Psoas muscle (tissue), 8 donors: Measurements from ENCODE around the gene DISC1. TPM values are rescaled to one million over a fixed set of nuclear protein-coding genes. Genes with fewer than 3 reads are reported as not detected.

Experiments
- ATAC-seq, 4 donors: fragments of 200-7000 bp; cut with Tn5 transposase; one replicate each; pipeline ENCODE4 v1.9.1; 2020; ENCODE audit warnings: moderate library complexity in 3 of 4, mild to moderate bottlenecking in 2 of 4
- DNase-seq, 2 donors: peaks; one replicate each; pipeline ENCODE4 v3.0.0-alpha.2; 2020
- H3K27ac ChIP-seq: fragments of 200-600 bp; one replicate; pipeline ENCODE4 v1.8.0; 2022
- H3K27me3 ChIP-seq, 3 donors: fragments of 200-600 bp in 1 of 3; one replicate each; pipeline versions ENCODE4 v1.6.1 to v1.8.0; 2013 to 2022; ENCODE audit warnings: low read length in 2 of 3, mild to moderate bottlenecking in 2 of 3, moderate library complexity in 1 of 3; ENCODE audit not compliant: insufficient read depth in 3 of 3
- H3K36me3 ChIP-seq, 2 donors: fragments of 200-600 bp in 1 of 2; one replicate each; pipeline versions ENCODE4 v1.6.1 to v1.8.0; 2013 to 2022; ENCODE audit warnings: low read depth in 1 of 2, mild to moderate bottlenecking in 1 of 2, moderate library complexity in 1 of 2; ENCODE audit not compliant: insufficient read depth in 1 of 2
- H3K4me1 ChIP-seq: fragments of 200-600 bp; one replicate; pipeline ENCODE4 v1.8.0; 2022
- H3K4me3 ChIP-seq: fragments of 200-600 bp; one replicate; pipeline ENCODE4 v1.8.0; 2022; ENCODE audit warnings: mild to moderate bottlenecking
- H3K9me3 ChIP-seq: fragments of 200-600 bp; one replicate; pipeline ENCODE4 v1.8.0; 2022
- CTCF ChIP-seq: fragments of 200-600 bp; IDR thresholded peaks from one replicate; pipeline ENCODE4 v1.8.0; 2022; ENCODE audit warnings: antibody characterized with exemption
- WGBS, 3 donors: extraction: QIAGEN DNeasy Blood & Tissue Kit; methylation state at CpG; one replicate each; pipeline versions ENCODE4 v1.1.6 to v1.1.7; 2013; 5-methylcytosine and 5-hydroxymethylcytosine counted together
- intact Hi-C, 2 donors: fragments of 100-400 bp; cut with DNase I; formaldehyde crosslinking; loops; one replicate each; pipeline versions ENCODE4 v1.11.0 to v1.14.2; 2022
- polyA plus RNA-seq, 3 donors: library from polyadenylated mRNA; stranded (reverse); fragments of 200-250 nt; gene quantifications; one replicate each; pipeline ENCODE4 v1.2.3, GENCODE V29; 2013
- total RNA-seq, 4 donors: library from RNA; stranded (reverse); fragmentation: NEBNext Ultra II Directional in 2 of 4; extraction: Animal tissue kit (Norgen Biotek cat#: 25700) in 2 of 4; gene quantifications; one replicate each; pipeline versions ENCODE4 v1.2.1 to v1.2.4, GENCODE V29; 2021 to 2023
- donor health status: healthy with polysubstance abuse.
- donor health status: DM: no; HTN: no; CAD: no; lungs with moderate emphysema.
- donor health status: Bipolar disorder and iron deficiency.
- donor health status: healthy.
- donor health status: DM: yes; HTN: yes; CAD: no.
- donor health status: DM: no; HTN: no; CAD: no.
- donor health status: DM: no; HTN: no; CAD: no.
- donor health status: DM: yes; HTN: yes; CAD: no.

The DISC1 gene
- total and polyA plus RNA-seq, 7 donors, result 0.35 to 2.8 (median 1.6) TPM

- H3K4me1 ChIP-seq, result no peaks in the 10 kb centered on the region
- 81 to 88% (median 84%) methylated on average over 3 of the region's 3 CpGs for WGBS, 3 donors
Measured at GRCh38 chr1:232062967-232063366, 436.4 kb downstream of the DISC1 start.

DNA sequence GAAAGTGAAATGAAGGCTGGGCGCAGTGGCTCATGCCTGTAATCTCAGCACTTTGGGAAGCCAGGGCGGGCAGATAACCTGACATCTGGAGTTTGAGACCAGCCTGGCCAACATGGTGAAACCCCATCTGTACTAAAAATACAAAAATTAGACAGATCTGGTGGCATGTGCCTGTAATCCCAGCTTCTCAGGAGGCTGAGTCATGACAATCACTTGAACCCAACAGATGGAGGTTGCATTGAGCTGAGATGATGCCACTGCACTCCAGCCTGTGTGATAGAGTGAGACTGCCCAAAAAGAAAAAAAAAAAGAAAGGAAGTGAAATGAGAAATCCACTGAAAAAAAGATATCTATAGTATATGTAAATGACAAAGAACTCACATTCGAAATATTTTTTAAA is 439.9 kb downstream of the DISC1 start:
- no peak for TF ChIP-seq CTCF
- no peak overlapping the region for H3K27ac ChIP-seq
- no peak overlapping the region for H3K4me3 ChIP-seq
- intact Hi-C loops, result no loop called here
- no peaks in the 10 kb centered on the region for H3K36me3 ChIP-seq
- ATAC-seq, result no peak
- WGBS, 3 donors, result 93 to 99% (median 95%) methylated on average over 3 of the region's 3 CpGs
- peaks cover 3% of the 10 kb centered on the region for H3K9me3 ChIP-seq
- H3K4me1 ChIP-seq, result no peaks in the 10 kb centered on the region
- H3K27me3 ChIP-seq, result peaks cover 0 to 2% (median 0%) of the 10 kb centered on the region in 3 donors
- DNase-seq, result no peak

More at GRCh38 chr1:232062967-232063366, 436.4 kb downstream of the DISC1 start:
- no peak for TF ChIP-seq CTCF
- no peak for DNase-seq
- intact Hi-C loops, result no loop called here
- Histone ChIP-seq H3K9me3 (peaks cover 3% of the 10 kb centered on the region), H3K27ac (no peak overlapping the region), H3K36me3 (no peaks in the 10 kb centered on the region), H3K4me3 (no peak overlapping the region), H3K27me3 (peaks cover 0 to 2% (median 0%) of the 10 kb centered on the region in 3 donors)
- ATAC-seq, result no peak

GRCh38 chr1:232074265-232074664 is 447.7 kb downstream of the DISC1 start:
- no peak for TF ChIP-seq CTCF
- 91 to 95% (median 94%) methylated on average over 1 of the region's 1 CpG for WGBS, 3 donors
- H3K27me3 ChIP-seq, result no peaks in the 10 kb centered on the region
- no peaks in the 10 kb centered on the region for H3K4me1 ChIP-seq
- no peak overlapping the region for H3K27ac ChIP-seq
- H3K36me3 ChIP-seq, result no peaks in the 10 kb centered on the region
- H3K9me3 ChIP-seq, result no peaks in the 10 kb centered on the region
- no peak overlapping the region for H3K4me3 ChIP-seq
- ATAC-seq, result no peak
- no peak for DNase-seq
- intact Hi-C loops, result no loop called here

DNA sequence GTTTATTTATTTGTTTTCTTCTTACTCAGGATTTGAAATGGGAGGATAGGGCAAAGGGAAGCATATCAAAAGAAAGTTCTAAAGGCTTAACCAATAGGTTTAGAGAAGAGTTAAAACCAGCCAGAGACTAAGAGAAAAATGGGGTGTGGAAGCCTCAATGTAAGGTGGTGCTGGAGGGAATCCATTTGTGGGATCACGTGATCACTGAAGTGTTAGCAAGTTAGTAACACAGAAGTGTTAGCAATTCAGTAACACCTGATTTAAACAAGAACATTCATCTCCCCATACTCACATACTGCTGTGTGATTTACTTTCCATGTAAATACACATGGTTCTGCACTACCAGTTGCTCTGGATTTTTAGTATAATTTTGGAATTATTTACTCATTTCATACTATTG is 451.2 kb downstream of the DISC1 start:
- Histone ChIP-seq H3K4me1 (no peaks in the 10 kb centered on the region), H3K27ac (no peak overlapping the region), H3K27me3 (no peaks in the 10 kb centered on the region), H3K9me3 (no peaks in the 10 kb centered on the region), H3K36me3 (no peaks in the 10 kb centered on the region), H3K4me3 (no peak overlapping the region)
- DNase-seq (no peak), ATAC-seq (no peak)
- no peak for TF ChIP-seq CTCF
- intact Hi-C loops, result no loop called here
- WGBS, 3 donors, result 85 to 89% (median 87%) methylated on average over 1 of the region's 1 CpG

- intact Hi-C loops, result no loop called here
- no peaks in the 10 kb centered on the region for H3K4me1 ChIP-seq
- peaks cover 0 to 4% (median 0%) of the 10 kb centered on the region in 3 donors for H3K27me3 ChIP-seq
- H3K4me3 ChIP-seq, result no peak overlapping the region
- no peak for TF ChIP-seq CTCF
- no peaks in the 10 kb centered on the region for H3K36me3 ChIP-seq
- no peaks in the 10 kb centered on the region for H3K9me3 ChIP-seq
- ATAC-seq (no peak), DNase-seq (no peak)
- H3K27ac ChIP-seq, result no peak overlapping the region
- 63 to 69% (median 68%) methylated on average over 6 of the region's 6 CpGs for WGBS, 3 donors
Measured at GRCh38 chr1:232084584-232085223, 458.1 kb downstream of the DISC1 start.
